Uterus (tissue), 4 donors: Measurements from ENCODE around the gene HTR3A. TPM values are rescaled to one million over a fixed set of nuclear protein-coding genes. Genes with fewer than 3 reads are reported as not detected.

Source experiments
- DNase-seq, 2 donors: peaks; one replicate each; pipeline ENCODE4 v3.0.0-alpha.2; 2019 to 2020
- H3K27ac ChIP-seq, 2 donors: fragments of 200-600 bp; sonication (generic); 1 replicate in 1 of 2; 2 replicates in 1 of 2; pipeline ENCODE4 v1.5.1; 2016 to 2018
- H3K27me3 ChIP-seq, 2 donors: fragments of 200-600 bp; sonication (generic); one replicate each; pipeline ENCODE4 v1.5.1; 2018 to 2019; ENCODE audit warnings: control low read depth in 1 of 2
- H3K36me3 ChIP-seq, 2 donors: fragments of 200-600 bp; sonication (generic); one replicate each; pipeline ENCODE4 v1.5.1; 2019; ENCODE audit warnings: control low read depth in 1 of 2
- H3K4me1 ChIP-seq, 2 donors: fragments of 200-600 bp; sonication (generic); one replicate each; pipeline ENCODE4 v1.5.1; 2018 to 2019; ENCODE audit warnings: control low read depth in 1 of 2
- H3K4me3 ChIP-seq, 2 donors: fragments of 200-600 bp; sonication (generic); 1 replicate in 1 of 2; 2 replicates in 1 of 2; pipeline ENCODE4 v1.5.1; 2018 to 2019; ENCODE audit warnings: mild to moderate bottlenecking in 1 of 2
- H3K9me3 ChIP-seq, 2 donors: fragments of 200-600 bp; sonication (generic); one replicate each; pipeline ENCODE4 v1.5.1; 2019; ENCODE audit warnings: control low read depth in 1 of 2
- CTCF ChIP-seq, 4 experiments: fragments of 200-600 bp in 2 of 4; fragments of 450-650 bp in 2 of 4; sonication (generic) in 2 of 4; IDR thresholded peaks; one replicate each; pipeline ENCODE4 v1.5.1; 2016 to 2019; ENCODE audit warnings: antibody characterized with exemption in 4 of 4, mild to moderate bottlenecking in 2 of 4, moderate library complexity in 1 of 4
- POLR2A ChIP-seq, 2 donors: fragments of 450-650 bp; IDR thresholded peaks; one replicate each; pipeline ENCODE4 v1.6.1; 2016; ENCODE audit warnings: antibody characterized with exemption in 2 of 2, mild to moderate bottlenecking in 1 of 2, moderate library complexity in 1 of 2
- intact Hi-C: fragments of 100-400 bp; cut with DNase I; formaldehyde crosslinking; loops from one replicate; pipeline ENCODE4 v1.15.1; 2023; ENCODE audit warnings: low total_unique reads
- total RNA-seq, 4 donors: library from RNA; depleted of rRNA in 3 of 4; stranded (reverse); fragments of >200 nt in 3 of 4; gene quantifications; one replicate each; pipeline versions ENCODE4 v1.1.0 to v1.2.4, GENCODE V29; 2014 to 2023
- donor health status: DM: yes; HTN: yes; CAD: no.

HTR3A gene
- total RNA-seq, 4 donors from 2014 or later: 0.14 to 0.21 TPM; not detected in 2

- TF ChIP-seq POLR2A (IDR thresholded peaks at IDR 0.05) (no peak), CTCF (IDR thresholded peaks at IDR 0.05) (no peak)
- intact Hi-C loops: loop anchor here (10.0 kb wide), 1 partner anchor 266 kb away; no protein-coding TSS in a partner anchor
- H3K27ac ChIP-seq: no peak overlapping the region
- no peaks in the 10 kb centered on the region for H3K36me3 ChIP-seq
- H3K9me3 ChIP-seq: no peaks in the 10 kb centered on the region
- H3K4me1 ChIP-seq: no peaks in the 10 kb centered on the region
- H3K4me3 ChIP-seq: no peak overlapping the region
- H3K27me3 ChIP-seq: no peaks in the 10 kb centered on the region
- no peak for DNase-seq
These were observed 23.7 kb downstream of the HTR3A start for GRCh38 chr11:113998574-113998973.

DNA sequence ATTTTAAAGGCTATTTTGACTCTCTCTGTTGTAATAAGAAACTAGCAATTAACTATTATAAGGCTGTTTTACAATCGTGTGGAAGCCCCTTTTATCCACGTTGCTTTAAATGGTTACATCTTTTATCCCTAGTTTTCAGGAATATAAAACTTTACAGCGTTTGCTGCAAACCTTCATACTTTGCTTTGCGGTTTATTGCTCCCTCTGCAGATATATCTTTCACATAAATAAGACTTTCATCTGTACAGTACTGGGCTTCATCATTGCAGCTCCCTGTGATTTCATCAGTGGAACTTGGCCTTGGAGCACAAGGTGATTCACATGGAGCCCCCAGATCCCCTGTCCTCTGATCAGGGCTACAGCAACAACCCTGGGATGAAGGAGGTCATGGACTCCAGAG, 25.6 kb downstream of the HTR3A start:
- TF ChIP-seq POLR2A (IDR thresholded peaks at IDR 0.05): no peak
- no peak for TF ChIP-seq CTCF (IDR thresholded peaks at IDR 0.05)
- intact Hi-C loops: no loop called here
- no peak overlapping the region for H3K27ac ChIP-seq
- no peaks in the 10 kb centered on the region for H3K36me3 ChIP-seq
- H3K4me3 ChIP-seq: no peak overlapping the region
- no peaks in the 10 kb centered on the region for H3K9me3 ChIP-seq
- DNase-seq: no peak
- no peaks in the 10 kb centered on the region for H3K4me1 ChIP-seq
- H3K27me3 ChIP-seq: no peaks in the 10 kb centered on the region

DNA sequence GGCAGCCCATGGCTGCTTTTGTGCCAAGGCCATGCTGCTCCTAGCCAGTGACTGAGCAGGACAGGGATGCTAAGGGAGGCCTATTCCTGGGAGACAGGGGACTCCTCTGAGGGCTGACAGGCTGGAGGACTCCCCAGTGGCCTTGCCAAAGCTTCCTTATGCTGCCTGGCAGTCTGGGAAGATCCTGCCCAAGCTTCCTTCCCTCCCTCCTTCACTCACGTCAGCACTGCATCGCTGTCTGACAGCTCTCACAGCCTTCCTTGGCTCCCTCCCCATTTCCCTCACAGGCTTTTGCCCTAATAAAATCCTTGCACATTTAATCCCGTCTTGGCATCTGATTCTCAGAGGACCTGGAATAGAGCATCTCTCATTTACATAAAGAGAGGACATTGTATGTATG, 26.5 kb downstream of the HTR3A start:
- Histone ChIP-seq H3K4me3 (no peak overlapping the region), H3K4me1 (no peaks in the 10 kb centered on the region), H3K27ac (no peak overlapping the region), H3K9me3 (no peaks in the 10 kb centered on the region), H3K27me3 (no peaks in the 10 kb centered on the region), H3K36me3 (no peaks in the 10 kb centered on the region)
- intact Hi-C loops: no loop called here
- TF ChIP-seq POLR2A (IDR thresholded peaks at IDR 0.05) (no peak), CTCF (IDR thresholded peaks at IDR 0.05) (no peak)
- DNase-seq: no peak

DNA sequence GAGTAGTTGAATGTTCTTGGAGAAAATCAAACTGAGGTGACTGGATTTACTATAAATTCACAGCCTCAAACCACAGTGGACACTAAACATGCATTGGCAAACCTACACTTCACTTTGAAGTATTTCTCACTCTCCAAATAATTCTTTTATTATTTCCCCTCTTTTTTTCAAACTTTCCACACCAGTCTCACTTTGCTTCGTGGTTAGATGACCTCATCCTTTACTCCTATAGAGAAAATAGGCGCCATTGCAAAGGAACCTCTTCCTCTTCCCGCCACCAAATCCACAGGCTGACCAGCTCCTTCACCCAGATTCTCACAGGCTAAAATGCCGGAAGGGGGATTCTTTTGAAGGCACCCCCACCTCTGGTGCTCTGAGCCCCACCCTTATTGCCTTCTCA, 33.4 kb downstream of the HTR3A start:
- no peak overlapping the region for H3K27ac ChIP-seq
- intact Hi-C loops: no loop called here
- no peak for DNase-seq
- TF ChIP-seq CTCF (IDR thresholded peaks at IDR 0.05) (no peak), POLR2A (IDR thresholded peaks at IDR 0.05) (no peak)
- no peaks in the 10 kb centered on the region for H3K4me1 ChIP-seq
- H3K36me3 ChIP-seq: no peaks in the 10 kb centered on the region
- no peaks in the 10 kb centered on the region for H3K27me3 ChIP-seq
- no peaks in the 10 kb centered on the region for H3K9me3 ChIP-seq
- no peak overlapping the region for H3K4me3 ChIP-seq

- intact Hi-C loops: no loop called here
- no peaks in the 10 kb centered on the region for H3K36me3 ChIP-seq
- no peak overlapping the region for H3K4me3 ChIP-seq
- no peaks in the 10 kb centered on the region for H3K27me3 ChIP-seq
- no peaks in the 10 kb centered on the region for H3K4me1 ChIP-seq
- TF ChIP-seq CTCF (IDR thresholded peaks at IDR 0.05): no peak
- TF ChIP-seq POLR2A (IDR thresholded peaks at IDR 0.05): no peak
- DNase-seq: no peak
- H3K9me3 ChIP-seq: no peaks in the 10 kb centered on the region
- no peak overlapping the region for H3K27ac ChIP-seq
These were observed 36.0 kb downstream of the HTR3A start for GRCh38 chr11:114010931-114011330.
